A549 treated with DMSO at 1 μM for 4 hours (cell line): Measurements from ENCODE around the gene PPP2R2C. TPM values are rescaled to one million over a fixed set of nuclear protein-coding genes. Genes with fewer than 3 reads are reported as not detected.

ENCODE experiments used
- total RNA-seq: library from RNA; stranded (reverse); fragments of 200-300 nt; extraction: Qiagen RNA extraction; gene quantifications from 5 replicates; pipeline ENCODE4 v1.2.3, GENCODE V29; 2022; ENCODE audit warnings: low read depth

The PPP2R2C gene
- total RNA-seq, result 29.6 to 44.0 TPM (median 40.4 TPM) in 5 replicates

DNA sequence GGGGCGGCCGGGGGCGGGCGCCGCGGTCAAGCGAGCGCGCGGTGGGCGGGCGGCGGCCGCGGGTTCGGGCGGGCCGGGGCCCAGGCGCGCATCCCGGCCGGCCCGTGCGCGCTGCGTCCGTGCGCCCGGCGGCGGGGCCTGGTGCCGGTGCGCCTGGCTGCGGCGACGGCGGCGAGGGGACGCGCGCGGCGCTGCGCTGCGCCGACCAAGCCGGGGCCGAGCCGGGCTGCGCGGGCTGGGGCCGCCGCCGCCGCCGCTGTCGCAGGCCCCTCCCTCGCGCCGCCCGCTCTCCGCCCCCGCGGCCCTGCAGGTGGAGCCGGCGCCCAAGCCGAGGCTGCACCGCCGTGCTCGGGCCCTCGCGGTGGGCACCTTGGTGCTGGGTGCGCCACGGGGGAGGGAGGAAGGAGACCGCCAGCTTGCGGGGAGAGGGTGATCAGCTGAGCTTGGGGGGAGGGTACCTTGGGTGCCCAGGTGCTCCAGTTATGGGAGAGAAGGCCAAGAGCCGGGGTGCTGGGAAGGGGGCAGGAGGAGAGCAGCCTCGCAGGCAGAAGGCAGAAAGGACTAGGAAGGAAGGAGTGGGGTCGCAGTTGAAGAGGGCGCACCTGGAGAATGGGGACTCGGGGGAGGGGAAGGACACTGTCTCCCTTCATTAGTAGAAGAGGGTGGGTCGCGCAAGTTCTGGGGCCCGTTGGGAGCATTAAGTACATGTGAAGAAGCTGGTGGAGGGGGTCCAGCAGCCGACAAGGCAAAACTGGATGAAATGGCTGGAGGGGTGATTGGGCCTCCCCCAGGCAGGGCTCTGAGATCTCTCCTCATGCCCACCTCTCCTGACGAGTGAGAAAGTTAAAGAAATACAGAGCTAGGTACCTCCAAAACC lies at the start of gene PPP2R2C:
TSS of gene PPP2R2C (minus strand) at position 228 of the 877 bp plus-strand sequence. CDS start 385 bp downstream, outside the sequence.

Other genes with a start within 250 kb of the PPP2R2C start
- gene WFS1, start 202.8 kb downstream of the PPP2R2C start, total RNA-seq, result 14.2 to 16.9 TPM (median 14.6 TPM) in 5 replicates
- 8.9 to 10.8 TPM (median 9.7 TPM) in 5 replicates for gene MAN2B2, start 102.6 kb upstream of the PPP2R2C start, total RNA-seq
- gene MRFAP1, start 168.1 kb upstream of the PPP2R2C start, total RNA-seq, result 241 to 257 TPM (median 247 TPM) in 5 replicates
- gene S100P, start 221.3 kb upstream of the PPP2R2C start, total RNA-seq, result 21.3 to 67.3 TPM (median 61.9 TPM) in 5 replicates
- 30.2 to 35.8 TPM (median 34.3 TPM) in 5 replicates for gene MRFAP1L1, start 237.3 kb upstream of the PPP2R2C start, total RNA-seq
- 11.9 to 16.0 TPM (median 14.5 TPM) in 5 replicates for gene BLOC1S4, start 243.6 kb upstream of the PPP2R2C start, total RNA-seq